A549 treated with Hydrocortisone at 1 μM for 4 hours (cell line): ENCODE measurements around the gene THG1L. TPM values are rescaled to one million over a fixed set of nuclear protein-coding genes. Genes with fewer than 3 reads are reported as not detected.

ENCODE experiments used
- total RNA-seq: library from RNA; stranded (reverse); fragments of 200-300 nt; extraction: Qiagen RNA extraction; gene quantifications from 5 replicates; pipeline ENCODE4 v1.2.3, GENCODE V29; 2022

Gene THG1L
- total RNA-seq, result 23.2 to 29.9 TPM (median 24.8 TPM) in 5 replicates

DNA sequence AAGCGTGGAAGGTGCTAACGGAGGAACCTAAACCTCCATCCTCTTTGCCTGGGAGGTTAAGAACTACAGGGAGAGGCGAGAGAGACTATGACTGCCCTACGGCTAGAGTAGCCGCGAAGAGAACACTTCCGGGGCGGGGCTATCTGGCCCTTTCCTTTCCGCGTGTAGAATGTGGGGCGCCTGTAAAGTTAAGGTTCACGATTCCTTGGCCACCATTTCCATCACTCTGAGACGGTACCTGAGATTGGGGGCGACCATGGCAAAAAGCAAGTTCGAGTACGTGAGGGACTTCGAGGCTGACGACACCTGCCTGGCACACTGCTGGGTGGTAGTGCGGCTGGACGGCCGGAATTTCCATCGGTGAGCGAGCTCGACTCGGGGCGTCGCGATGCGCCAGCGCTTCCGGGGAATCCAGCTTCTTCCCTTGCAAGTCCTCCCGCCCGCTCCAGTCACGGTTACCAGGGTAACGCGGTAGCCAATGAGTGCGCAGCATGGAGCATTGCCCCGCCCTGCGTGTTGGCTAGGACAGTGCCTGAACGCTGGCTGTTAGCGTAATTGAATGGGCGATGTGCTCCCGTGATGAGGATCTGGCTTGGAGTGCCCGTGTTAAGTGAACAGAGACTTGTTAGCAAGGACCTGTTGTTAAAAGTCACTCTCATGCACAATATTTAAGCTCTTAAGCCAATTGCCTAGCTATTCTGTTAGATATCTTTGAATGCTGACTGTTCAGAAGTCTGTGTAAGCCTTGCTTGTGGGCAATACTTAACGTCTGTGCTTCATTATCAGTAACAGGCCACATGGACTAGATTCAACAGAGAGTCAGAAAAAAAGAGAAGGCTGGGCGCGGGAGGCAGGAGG lies at the start of gene THG1L:
THG1L (plus strand) TSS at position 149 of the 858 bp plus-strand sequence; CDS start at position 170, 21 bp downstream.

DNA sequence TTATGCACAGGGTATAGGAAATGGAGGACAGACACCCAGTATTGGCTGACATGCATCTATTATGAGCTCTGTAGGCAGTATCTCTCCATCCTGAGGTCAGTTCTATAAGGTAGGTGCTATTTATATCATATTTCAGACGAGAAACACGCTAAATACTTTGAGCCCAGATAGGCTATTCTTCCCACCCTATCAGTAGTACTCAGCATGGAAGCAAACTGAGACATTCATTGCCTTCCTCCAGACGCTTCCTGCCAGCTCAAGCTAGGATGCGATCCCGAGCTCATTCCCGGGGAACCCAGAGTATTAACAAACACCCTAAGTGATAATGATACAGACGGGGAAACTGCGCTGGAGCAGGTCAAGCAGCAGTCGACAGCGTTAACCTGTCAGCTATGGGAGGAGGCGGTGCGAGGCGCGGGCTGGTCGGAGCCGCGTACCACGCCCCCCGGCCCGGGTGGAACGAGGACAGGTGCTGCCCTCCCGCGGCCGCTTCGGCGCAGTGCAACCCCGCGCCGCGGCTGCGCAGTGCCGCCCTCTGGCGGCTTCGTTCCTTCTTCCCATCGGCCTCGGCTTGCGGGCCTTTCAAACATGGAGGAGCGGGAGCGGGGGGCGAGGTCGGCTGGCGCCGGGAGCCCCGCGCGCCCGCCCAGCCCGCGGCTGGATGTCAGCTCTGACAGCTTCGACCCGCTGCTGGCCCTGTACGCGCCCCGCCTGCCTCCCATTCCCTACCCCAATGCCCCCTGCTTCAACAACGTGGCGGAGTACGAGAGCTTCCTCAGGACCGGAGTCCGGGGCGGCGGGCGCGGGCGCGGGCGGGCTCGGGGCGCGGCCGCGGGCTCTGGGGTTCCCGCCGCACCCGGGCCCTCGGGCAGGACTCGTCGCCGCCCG lies 12.2 kb downstream of the THG1L start, which contains the start of gene LSM11:
LSM11 (plus strand) TSS at position 550 of the 888 bp plus-strand sequence; CDS start at position 589, 39 bp downstream.

Other genes starting within 250 kb of the THG1L start
- 8.9 to 13.4 TPM (median 11.2 TPM) in 5 replicates for gene ADAM19, start 155.6 kb upstream of the THG1L start, total RNA-seq
- gene SOX30, start 79.0 kb upstream of the THG1L start, total RNA-seq, result 0.06 to 0.07 TPM in 2 of 5 replicates, not detected in the others
- not detected in 5 replicates for gene C5orf52, start 59.9 kb upstream of the THG1L start, total RNA-seq
- 2.3 to 3.1 TPM (median 2.8 TPM) in 5 replicates for gene LSM11, start 12.3 kb downstream of the THG1L start, total RNA-seq
- 63.0 to 84.2 TPM (median 73.2 TPM) in 5 replicates for gene CLINT1, start 127.7 kb downstream of the THG1L start, total RNA-seq